HTERT RPE-1 (cell line): Measurements from ENCODE around the gene ATP4A.

Experiments used
- in situ Hi-C: fragments of 300-500 bp; cut with MboI; formaldehyde crosslinking; loops from 4 replicates; pipeline ENCODE4 v1.14.3; 2020; ENCODE audit warnings: low sequenced_read_pairs

The ATP4A gene

GRCh38 chr19:35566738-35567137, 3.3 kb upstream of the ATP4A start:
- in situ Hi-C loops, result no loop called here

- in situ Hi-C loops, result no loop called here
Observed at GRCh38 chr19:35565016-35565856, 1.8 kb upstream of the ATP4A start.

GRCh38 chr19:35562776-35563175, 682 bp downstream of the ATP4A start:
- in situ Hi-C loops, result no loop called here

GRCh38 chr19:35562336-35562735, 1.1 kb downstream of the ATP4A start:
- in situ Hi-C loops, result no loop called here

GRCh38 chr19:35561436-35561835, 2.0 kb downstream of the ATP4A start:
- in situ Hi-C loops, result no loop called here

- in situ Hi-C loops, result no loop called here
Observed at GRCh38 chr19:35560677-35561076, 2.8 kb downstream of the ATP4A start.

- in situ Hi-C loops, result no loop called here
Observed at GRCh38 chr19:35560271-35560670, 3.2 kb downstream of the ATP4A start.

- in situ Hi-C loops, result no loop called here
Observed at GRCh38 chr19:35559781-35560180, 3.7 kb downstream of the ATP4A start.

- in situ Hi-C loops, result no loop called here
Observed at GRCh38 chr19:35559281-35559659, 4.2 kb downstream of the ATP4A start.

GRCh38 chr19:35558400-35559280, 4.8 kb downstream of the ATP4A start:
- in situ Hi-C loops, result no loop called here

GRCh38 chr19:35557539-35558399, 5.7 kb downstream of the ATP4A start:
- in situ Hi-C loops, result no loop called here

GRCh38 chr19:35556846-35557538, 6.5 kb downstream of the ATP4A start:
- in situ Hi-C loops, result no loop called here

GRCh38 chr19:35556025-35556590, 7.3 kb downstream of the ATP4A start:
- in situ Hi-C loops, result no loop called here

- in situ Hi-C loops, result no loop called here
Observed at GRCh38 chr19:35555301-35556005, 8.0 kb downstream of the ATP4A start.

- in situ Hi-C loops, result no loop called here
Observed at GRCh38 chr19:35554076-35554475, 9.4 kb downstream of the ATP4A start.

- in situ Hi-C loops, result no loop called here
Observed at GRCh38 chr19:35553385-35554000, 10.0 kb downstream of the ATP4A start.

GRCh38 chr19:35552534-35553384, 10.7 kb downstream of the ATP4A start:
- in situ Hi-C loops, result no loop called here
